CD4-positive, alpha-beta T cell (primary cell): Measurements from ENCODE around the gene OR2M3. TPM values are rescaled to one million over a fixed set of nuclear protein-coding genes. Genes with fewer than 3 reads are reported as not detected.
"Not testable (repeated sequence)": the region's sequence is repeated elsewhere in the genome, so short reads cannot be mapped to it uniquely, and the experiment has no call there.

ENCODE experiments used
- ATAC-seq: fragments of 200-7000 bp; cut with Tn5 transposase; one replicate; pipeline ENCODE4 v1.10.0; 2022; ENCODE audit warnings: mild to moderate bottlenecking; ENCODE audit not compliant: poor library complexity
- CTCF ChIA-PET: fragments of 350-600 bp; sonication (Branson Sonifier 250); formaldehyde crosslinking; loops from one replicate; lab custom pipeline; 2021; ENCODE audit warnings: antibody characterized with exemption, inconsistent platforms; lab: Charles Lee
- POLR2A ChIA-PET: fragments of 350-600 bp; sonication (Branson Sonifier 250); formaldehyde crosslinking; loops from one replicate; lab custom pipeline; 2021; ENCODE audit warnings: antibody characterized with exemption, inconsistent platforms; lab: Charles Lee
- DNase-seq, 14 experiments: peaks; one replicate each; pipeline ENCODE4 v3.0.0-alpha.2; 2013 to 2020; ENCODE audit warnings: mixed read lengths in 2 of 14
- H3K27ac ChIP-seq, 2 donors: one replicate each; pipeline versions ENCODE4 v1.5.1 to v1.7.0; 2013; ENCODE audit warnings: low read length in 2 of 2, low read depth in 1 of 2, mild to moderate bottlenecking in 1 of 2
- H3K27me3 ChIP-seq, 2 experiments: 1 replicate in 1 of 2; 2 replicates in 1 of 2; pipeline versions ENCODE4 v1.6.1 to v1.7.0; 2013; ENCODE audit warnings: low read length in 2 of 2, control low read depth in 1 of 2, mild to moderate bottlenecking in 1 of 2, moderate library complexity in 1 of 2; ENCODE audit not compliant: insufficient read depth in 2 of 2, control insufficient read depth in 1 of 2
- H3K36me3 ChIP-seq: one replicate; pipeline ENCODE4 v1.6.1; 2013; ENCODE audit warnings: low read length, control low read depth; ENCODE audit not compliant: insufficient read depth
- H3K4me1 ChIP-seq: one replicate; pipeline ENCODE4 v1.6.1; 2013; ENCODE audit warnings: low read length, control low read depth; ENCODE audit not compliant: insufficient read depth
- H3K4me3 ChIP-seq: one replicate; pipeline ENCODE4 v1.5.1; 2013; ENCODE audit warnings: mild to moderate bottlenecking, low read length, moderate library complexity
- H3K9me3 ChIP-seq, 2 experiments: 1 replicate in 1 of 2; 2 replicates in 1 of 2; pipeline versions ENCODE4 v1.6.1 to v1.7.0; 2013; ENCODE audit warnings: low read length in 2 of 2, mild to moderate bottlenecking in 2 of 2, control low read depth in 1 of 2, moderate library complexity in 1 of 2; ENCODE audit not compliant: control insufficient read depth in 1 of 2, insufficient read depth in 1 of 2
- H3K27ac Mint-ChIP-seq: one replicate; pipeline ENCODE4 v1.8.0; 2020; ENCODE audit warnings: mixed read lengths
- H3K27me3 Mint-ChIP-seq: one replicate; pipeline ENCODE4 v1.8.0; 2021; ENCODE audit warnings: mixed read lengths
- H3K36me3 Mint-ChIP-seq: one replicate; pipeline ENCODE4 v1.8.0; 2021; ENCODE audit warnings: low read depth, mixed read lengths
- H3K4me1 Mint-ChIP-seq: one replicate; pipeline ENCODE4 v1.8.0; 2021; ENCODE audit warnings: low read depth, mixed read lengths
- H3K4me3 Mint-ChIP-seq: one replicate; pipeline ENCODE4 v1.8.0; 2020; ENCODE audit warnings: mild to moderate bottlenecking, mixed read lengths
- H3K9me3 Mint-ChIP-seq: one replicate; pipeline ENCODE4 v1.8.0; 2020; ENCODE audit warnings: mixed read lengths
- CTCF ChIP-seq: fragments of 200-600 bp; IDR thresholded peaks from one replicate; pipeline ENCODE4 v1.8.0; 2022; ENCODE audit warnings: antibody characterized with exemption, mild to moderate bottlenecking
- intact Hi-C, 2 experiments: fragments of 100-400 bp; cut with DNase I in 1 of 2; cut with micrococcal nuclease in 1 of 2; formaldehyde crosslinking; loops; one replicate each; pipeline versions ENCODE4 v1.15.1 to v1.9.0; 2023 to 2025; cut with DNase I, micrococcal nuclease
- total RNA-seq, 174 experiments: library from RNA in 2 of 174; stranded (reverse) in 2 of 174; gene quantifications; one replicate each; pipeline ENCODE4 v1.2.3 and lab custom pipeline; 2021 to 2026

The OR2M3 gene
- total RNA-seq, 2 experiments from 2014 or later, result not detected

- no peaks in the 10 kb centered on the region for H3K36me3 ChIP-seq
- TF ChIP-seq CTCF, result no peak
- no peaks in the 10 kb centered on the region for H3K9me3 Mint-ChIP-seq
- no peak overlapping the region for H3K4me3 Mint-ChIP-seq
- DNase-seq, result no peak
- H3K4me1 ChIP-seq, result peaks cover 3% of the 10 kb centered on the region
- H3K4me1 Mint-ChIP-seq, result peaks cover 4% of the 10 kb centered on the region
- H3K27me3 Mint-ChIP-seq, result peaks cover 26% of the 10 kb centered on the region
- no peak overlapping the region for H3K4me3 ChIP-seq
- H3K27ac ChIP-seq, result no peak overlapping the region
- intact Hi-C loops, result no loop called here
- no peak for ATAC-seq
- H3K27me3 ChIP-seq, result no peaks in the 10 kb centered on the region
- POLR2A ChIA-PET, result no interaction called here
- H3K27ac Mint-ChIP-seq, result no peak overlapping the region
- H3K36me3 Mint-ChIP-seq, result no peaks in the 10 kb centered on the region
- CTCF ChIA-PET, result no interaction called here
- H3K9me3 ChIP-seq, result no peaks in the 10 kb centered on the region
Observed at GRCh38 chr1:248239478-248239877, 42.4 kb downstream of the OR2M3 start.

GRCh38 chr1:248243204-248243603 is 46.1 kb downstream of the OR2M3 start:
- peak; percentile 83 for TF ChIP-seq CTCF
- Histone ChIP-seq H3K4me1 (peaks cover 3% of the 10 kb centered on the region), H3K36me3 (no peaks in the 10 kb centered on the region), H3K27ac (no peak overlapping the region), H3K4me3 (no peak overlapping the region), H3K9me3 (no peaks in the 10 kb centered on the region), H3K27me3 (peaks cover 0 to 5% of the 10 kb centered on the region in 2 experiments)
- POLR2A ChIA-PET, result no interaction called here
- peaks cover 4% of the 10 kb centered on the region for H3K4me1 Mint-ChIP-seq
- H3K27me3 Mint-ChIP-seq, result peaks cover 19% of the 10 kb centered on the region
- no peaks in the 10 kb centered on the region for H3K36me3 Mint-ChIP-seq
- DNase-seq (peak in 6 of 14 experiments; percentile 3 to 59 (median 22)), ATAC-seq (peak; percentile 57)
- CTCF ChIA-PET, result interaction anchor here (1.3 kb wide), 1 partner anchor 10 kb away, joined by 3 read pairs; no protein-coding TSS in a partner anchor
- no peak overlapping the region for H3K27ac Mint-ChIP-seq
- no peaks in the 10 kb centered on the region for H3K9me3 Mint-ChIP-seq
- no peak overlapping the region for H3K4me3 Mint-ChIP-seq
- intact Hi-C loops, result loop anchor here (1.0 to 10.0 kb wide), 4 partner anchors 442 to 564 kb away; no protein-coding TSS in a partner anchor

GRCh38 chr1:248259309-248259708 is 62.2 kb downstream of the OR2M3 start:
- H3K36me3 ChIP-seq, H3K4me3 ChIP-seq, H3K27ac Mint-ChIP-seq, H3K36me3 Mint-ChIP-seq, H3K27me3 Mint-ChIP-seq, H3K4me3 Mint-ChIP-seq, ATAC-seq, POLR2A ChIA-PET, H3K4me1 ChIP-seq, H3K27me3 ChIP-seq, intact Hi-C loops, H3K9me3 ChIP-seq, H3K27ac ChIP-seq, CTCF ChIA-PET, DNase-seq, H3K4me1 Mint-ChIP-seq: not testable (repeated sequence)
- H3K9me3 Mint-ChIP-seq, result peaks cover 12% of the 10 kb centered on the region

Other genes starting within 250 kb of the OR2M3 start
- gene OR2L8, start 248.4 kb upstream of the OR2M3 start, total RNA-seq, result under 1 TPM; 0.55 to 0.78 TPM
- under 1 TPM; 0.22 to 0.70 TPM for gene OR2AK2, start 232.0 kb upstream of the OR2M3 start, total RNA-seq
- gene OR2L5, start 183.6 kb upstream of the OR2M3 start, total RNA-seq, result not detected
- gene OR2L2, start 167.2 kb upstream of the OR2M3 start, total RNA-seq, result under 1 TPM; 0.19 to 0.22 TPM
- gene OR2L3, start 150.4 kb upstream of the OR2M3 start, total RNA-seq, result not detected
- gene OR2L13, start 102.1 kb upstream of the OR2M3 start, total RNA-seq, result not detected
- gene OR2M5, start 52.1 kb upstream of the OR2M3 start, total RNA-seq, result not detected
- not detected for gene OR2M2, start 22.4 kb upstream of the OR2M3 start, total RNA-seq
- gene OR2M4, start 34.2 kb downstream of the OR2M3 start, total RNA-seq, result not detected
- under 1 TPM in 1 of 2 experiments, not detected in 1; 0.25 TPM for gene OR2T33, start 80.7 kb downstream of the OR2M3 start, total RNA-seq
- not detected for gene OR2T12, start 106.2 kb downstream of the OR2M3 start, total RNA-seq
- not detected for gene OR2M7, start 127.3 kb downstream of the OR2M3 start, total RNA-seq
- not detected for gene OR14C36, start 151.5 kb downstream of the OR2M3 start, total RNA-seq
- gene OR2T4, start 164.4 kb downstream of the OR2M3 start, total RNA-seq, result not detected
- not detected for gene OR2T6, start 178.5 kb downstream of the OR2M3 start, total RNA-seq
- gene OR2T1, start 205.8 kb downstream of the OR2M3 start, total RNA-seq, result not detected
- gene OR2T2, start 248.4 kb downstream of the OR2M3 start, total RNA-seq, result not detected